GM21529 (cell line): Measurements from ENCODE around the gene SYF2.
"Not testable (repeated sequence)": the region's sequence is repeated elsewhere in the genome, so short reads cannot be mapped to it uniquely, and the experiment has no call there.

Source experiments
- ATAC-seq: cut with Tn5 transposase; IDR thresholded peaks from one replicate; pipeline ENCODE4 v1.9.1; 2021; ENCODE audit not compliant: unreplicated experiment

Gene SYF2

GRCh38 chr1:25246600-25247023 is 14.3 kb upstream of the SYF2 start:
- peak; percentile 1 for ATAC-seq

GRCh38 chr1:25245809-25246599 is 13.7 kb upstream of the SYF2 start:
- no peak for ATAC-seq

- ATAC-seq, result no peak
Observed at GRCh38 chr1:25245393-25245792, 13.1 kb upstream of the SYF2 start.

GRCh38 chr1:25243907-25244306 is 11.6 kb upstream of the SYF2 start:
- no peak for ATAC-seq

GRCh38 chr1:25239681-25240541 is 7.6 kb upstream of the SYF2 start:
- peak; percentile 65 for ATAC-seq

GRCh38 chr1:25238046-25238445 is 5.7 kb upstream of the SYF2 start:
- no peak for ATAC-seq

- ATAC-seq, result not testable (repeated sequence)
Observed at GRCh38 chr1:25236261-25236660, 4.0 kb upstream of the SYF2 start.

GRCh38 chr1:25235411-25235810 is 3.1 kb upstream of the SYF2 start:
- ATAC-seq, result not testable (repeated sequence)

GRCh38 chr1:25232866-25233784 is 823 bp upstream of the SYF2 start:
- peak; percentile 62 for ATAC-seq

GRCh38 chr1:25223471-25223870 is 8.8 kb downstream of the SYF2 start:
- no peak for ATAC-seq

- no peak for ATAC-seq
Observed at GRCh38 chr1:25222606-25223005, 9.7 kb downstream of the SYF2 start.

- ATAC-seq, result no peak
Observed at GRCh38 chr1:25220666-25221065, 11.6 kb downstream of the SYF2 start.

GRCh38 chr1:25219661-25220251 is 12.5 kb downstream of the SYF2 start:
- ATAC-seq, result no peak

- ATAC-seq, result no peak
Observed at GRCh38 chr1:25217598-25218232, 14.6 kb downstream of the SYF2 start.

- no peak for ATAC-seq
Observed at GRCh38 chr1:25217015-25217414, 15.3 kb downstream of the SYF2 start.

- no peak for ATAC-seq
Observed at GRCh38 chr1:25216123-25216522, 16.2 kb downstream of the SYF2 start.

- ATAC-seq, result no peak
Observed at GRCh38 chr1:25212725-25213124, 19.6 kb downstream of the SYF2 start.

- no peak for ATAC-seq
Observed at GRCh38 chr1:25210728-25211127, 21.6 kb downstream of the SYF2 start.

GRCh38 chr1:25209516-25209915 is 22.8 kb downstream of the SYF2 start:
- ATAC-seq, result no peak

- ATAC-seq, result no peak
Observed at GRCh38 chr1:25208561-25209222, 23.6 kb downstream of the SYF2 start.
